GM12878 (cell line): ENCODE results near the gene HJV. TPM values are rescaled to one million over a fixed set of nuclear protein-coding genes. Genes with fewer than 3 reads are reported as not detected.

Experiments used
- ATAC-seq: fragments of 200-7000 bp; cut with Tn5 transposase; 3 replicates; pipeline ENCODE4 v1.9.1; 2020; ENCODE audit warnings: mild to moderate bottlenecking, moderate library complexity
- BruUV-seq: library from RNA; stranded (reverse); fragments of 400-500 nt; replicated peaks from 2 replicates; lab custom pipeline; 2021; lab: Mats Ljungman, UMichigan
- CTCF ChIA-PET: fragments of 300-600 bp; sonication (Branson Sonifier 250); formaldehyde crosslinking; extraction: SDS; loops from one replicate; lab custom pipeline; 2021; ENCODE audit warnings: inconsistent platforms; lab: Yijun Ruan, JAX
- POLR2A ChIA-PET: fragments of 350-600 bp; formaldehyde crosslinking; extraction: SDS; loops from one replicate; lab custom pipeline; 2021; ENCODE audit warnings: inconsistent platforms; lab: Charles Lee
- RAD21 ChIA-PET: fragments of 300-600 bp; sonication (Branson Sonifier 250); formaldehyde crosslinking; loops from one replicate; lab custom pipeline; 2023; ENCODE audit warnings: antibody characterized with exemption; ENCODE audit not compliant: unreplicated experiment; lab: Charles Lee
- SMC1A ChIA-PET: fragments of 300-600 bp; sonication (Branson Sonifier 250); formaldehyde crosslinking; loops from one replicate; lab custom pipeline; 2023; ENCODE audit not compliant: unreplicated experiment, uncharacterized antibody; lab: Charles Lee
- DNase-seq: peaks from one replicate; pipeline ENCODE4 v3.0.0-alpha.2; 2011; ENCODE audit warnings: low read depth, low spot score
- FAIRE-seq: peaks from 3 replicates; lab custom pipeline; 2011; peaks lifted over from hg19 to GRCh38; lab: Jason Lieb, UNC
- H2AFZ ChIP-seq: 2 replicates; pipeline ENCODE4 v1.6.0; 2011; ENCODE audit warnings: low read depth, low read length, control low read depth; ENCODE audit not compliant: control insufficient read depth
- H3K27ac ChIP-seq: 2 replicates; pipeline ENCODE4 v1.5.1; 2011; ENCODE audit warnings: control low read depth; ENCODE audit not compliant: control insufficient read depth, insufficient read depth
- H3K27me3 ChIP-seq, 2 experiments: replicated peaks in 1 of 2; 2 replicates each; pipeline versions ENCODE4 v1.6.0 to v1.6.1; 2011; ENCODE audit warnings: low read length in 1 of 2; ENCODE audit not compliant: control insufficient read depth in 2 of 2, insufficient read depth in 2 of 2
- H3K36me3 ChIP-seq, 2 experiments: 2 replicates each; pipeline ENCODE4 v1.5.1; 2011; ENCODE audit warnings: low read length in 1 of 2; ENCODE audit not compliant: control insufficient read depth in 2 of 2, insufficient read depth in 2 of 2
- H3K4me1 ChIP-seq: 2 replicates; pipeline ENCODE4 v1.6.1; 2011; ENCODE audit warnings: mild to moderate bottlenecking, low read length, moderate library complexity, mixed read lengths; ENCODE audit not compliant: control insufficient read depth, insufficient read depth
- H3K4me2 ChIP-seq: 2 replicates; pipeline ENCODE4 v1.6.0; 2011; ENCODE audit warnings: control low read depth; ENCODE audit not compliant: control insufficient read depth, insufficient read depth
- H3K4me3 ChIP-seq: fragments of 200-600 bp; sonication (generic); 2 replicates; pipeline ENCODE4 v1.5.1; 2016
- H3K79me2 ChIP-seq: 2 replicates; pipeline ENCODE4 v1.6.0; 2011; ENCODE audit warnings: low read length; ENCODE audit not compliant: control insufficient read depth, insufficient read depth
- H3K9ac ChIP-seq: 2 replicates; pipeline ENCODE4 v1.8.0; 2011; ENCODE audit warnings: low read length, control low read depth, mixed read lengths; ENCODE audit not compliant: control insufficient read depth, insufficient read depth
- H3K9me3 ChIP-seq: replicated peaks from 3 replicates; pipeline ENCODE4 v1.5.1; 2011; ENCODE audit warnings: mild to moderate bottlenecking, low read length; ENCODE audit not compliant: control insufficient read depth, insufficient read depth
- H4K20me1 ChIP-seq: 2 replicates; pipeline ENCODE4 v1.6.0; 2011; ENCODE audit not compliant: control insufficient read depth, insufficient read depth
- BCL11A ChIP-seq: IDR thresholded peaks from 2 replicates; pipeline ENCODE4 v1.6.1; 2011; ENCODE audit warnings: low read depth, low read length
- BCLAF1 ChIP-seq: fragments of 450-650 bp; IDR thresholded peaks from 2 replicates; pipeline ENCODE4 v1.6.1; 2017; ENCODE audit warnings: antibody characterized with exemption, mild to moderate bottlenecking, moderate library complexity
- CBFB ChIP-seq: IDR thresholded peaks from 2 replicates; pipeline ENCODE4 v1.6.1; 2016; ENCODE audit warnings: antibody characterized with exemption, low read depth
- E2F4 ChIP-seq: IDR thresholded peaks from 2 replicates; pipeline ENCODE4 v1.6.1; 2012; ENCODE audit warnings: low read depth, low read length, improper control_type of control experiment
- MLLT1 ChIP-seq: fragments of 450-650 bp; IDR thresholded peaks from 2 replicates; pipeline ENCODE4 v1.6.1; 2016; ENCODE audit warnings: mild to moderate bottlenecking
- MTA2 ChIP-seq: fragments of 450-650 bp; IDR thresholded peaks from 2 replicates; pipeline ENCODE4 v1.6.1; 2016; ENCODE audit warnings: low read depth, mild to moderate bottlenecking, moderate library complexity
- STAT3 ChIP-seq: IDR thresholded peaks from 2 replicates; pipeline ENCODE4 v1.6.1; 2011; ENCODE audit warnings: low read depth, low read length, improper control_type of control experiment
- SUPT20H ChIP-seq: IDR thresholded peaks from 2 replicates; pipeline ENCODE4 v1.6.1; 2011; ENCODE audit warnings: low read depth, mild to moderate bottlenecking, low read length, moderate library complexity, borderline replicate concordance; ENCODE audit not compliant: control insufficient read depth
- ZBTB40 ChIP-seq: fragments of 450-650 bp; IDR thresholded peaks from 2 replicates; pipeline ENCODE4 v1.6.1; 2016; ENCODE audit warnings: mild to moderate bottlenecking, moderate library complexity, borderline replicate concordance
- WGBS: methylation state at CpG from one replicate; pipeline ENCODE4 v1.1.6; 2016; ENCODE audit warnings: low lambda C conversion rate; ENCODE audit not compliant: insufficient replicate concordance, insufficient coverage; ENCODE audit errors: missing lambda C conversion rate; 5-methylcytosine and 5-hydroxymethylcytosine counted together
- in situ Hi-C: fragments of 300-500 bp; cut with MboI; formaldehyde crosslinking; loops from 9 replicates; pipeline ENCODE4 v1.14.3; 2018; ENCODE audit warnings: mixed read lengths
- intact Hi-C: fragments of 100-400 bp; cut with micrococcal nuclease; formaldehyde crosslinking; loops from one replicate; pipeline ENCODE4 v1.14.2; 2022; ENCODE audit not compliant: unreplicated experiment
- polyA plus RNA-seq, 11 experiments: library from polyadenylated mRNA; depleted of rRNA in 4 of 11; unstranded in 6 of 11; stranded (reverse) in 5 of 11; fragments of >200 nt; fragmentation: Nextera tagmentation in 4 of 11; fragmentation: Illumina TruSeq in 1 of 11; extraction: Ambion mirVana in 4 of 11; extraction: Trizol in 1 of 11; gene quantifications; 1 replicate in 1 of 11; 2 replicates in 10 of 11; pipeline versions ENCODE4 v1.2.1 to v1.2.3, GENCODE V29; 2011 to 2016; ENCODE audit warnings: inconsistent platforms in 2 of 11, missing spikeins in 2 of 11, low read depth in 1 of 11
- total RNA-seq, 4 experiments: library from RNA; depleted of rRNA in 3 of 4; stranded (reverse); fragments of >200 nt in 3 of 4; fragmentation: Illumina TruSeq in 1 of 4; extraction: Trizol in 1 of 4; gene quantifications; 2 replicates each; pipeline versions ENCODE4 v1.2.1 to v1.2.3, GENCODE V29; 2013 to 2021

The HJV gene
- total and polyA plus RNA-seq, 10 of the 15 experiments (the other 5 are each of a cell fraction or from before 2014, with no cell fraction given), result not detected

- peaks cover 15% of the 10 kb centered on the region for H3K79me2 ChIP-seq
- intact Hi-C loops, result no loop called here
- H3K9me3 ChIP-seq, result no peaks in the 10 kb centered on the region
- RAD21 ChIA-PET, result interaction anchor here (1.0 kb wide), 1 partner anchor 21 kb away, joined by 4 read pairs; no protein-coding TSS in a partner anchor
- WGBS, result 65% methylated on average over 5 of the region's 5 CpGs
- ATAC-seq (no peak), DNase-seq (no peak), FAIRE-seq (no peak)
- SMC1A ChIA-PET, result interaction anchor here (0.8 to 12.5 kb wide), 2 partner anchors 11 to 19 kb away, joined by 3 to 244 read pairs; no protein-coding TSS in a partner anchor
- H3K4me2 ChIP-seq, result no peak overlapping the region
- H2AFZ ChIP-seq, result no peak overlapping the region; the same call in none of the 2 replicates
- H3K27ac ChIP-seq, result no peak overlapping the region
- H3K4me1 ChIP-seq, result peaks cover 8% of the 10 kb centered on the region
- no peaks in the 10 kb centered on the region for H4K20me1 ChIP-seq
- H3K36me3 ChIP-seq, result 0 out of 4 replicates have a peak, but pooled peaks cover 0 to under 1% of the 10 kb centered on the region in 2 experiments
- no peak overlapping the region for H3K4me3 ChIP-seq
- no TSS peak for BruUV-seq
- POLR2A ChIA-PET, result interaction anchor here (0.5 kb wide), 1 partner anchor 30 kb away, joined by 3 read pairs; no protein-coding TSS in a partner anchor
- H3K27me3 ChIP-seq, result no peaks in the 10 kb centered on the region
- H3K9ac ChIP-seq, result no peak overlapping the region
- in situ Hi-C loops, result no loop called here
- CTCF ChIA-PET, result interaction anchor here (0.6 to 1.0 kb wide), 3 partner anchors 13 to 34 kb away, joined by 3 to 5 read pairs (median 4); no protein-coding TSS in a partner anchor
- TF ChIP-seq BCLAF1, result no peak
- no peak for TF ChIP-seq ZBTB40
- no peak for TF ChIP-seq BCL11A
- TF ChIP-seq MLLT1, result no peak
- no peak for TF ChIP-seq MTA2
- no peak for TF ChIP-seq SUPT20H
- no peak for TF ChIP-seq STAT3
- no peak for TF ChIP-seq CBFB
- TF ChIP-seq E2F4, result no peak
These were observed 22.1 kb downstream of the HJV start for GRCh38 chr1:145999321-146000024.
